Panc1 (cell line): ENCODE data around the gene DHRS13. TPM values are rescaled to one million over a fixed set of nuclear protein-coding genes. Genes with fewer than 3 reads are reported as not detected.
A peak's percentile ranks its signal among the peaks of the same experiment; 100 is the strongest.

ENCODE experiments used
- ATAC-seq: fragments of 200-7000 bp; cut with Tn5 transposase; 2 replicates; pipeline ENCODE4 v1.9.1; 2020; ENCODE audit warnings: mild to moderate bottlenecking, moderate library complexity
- BruUV-seq: library from RNA; stranded (reverse); fragments of 400-500 nt; replicated peaks from 2 replicates; lab custom pipeline; 2021; lab: Mats Ljungman, UMichigan
- CTCF ChIA-PET: fragments of 300-600 bp; sonication (Branson Sonifier 250); formaldehyde crosslinking; loops from one replicate; lab custom pipeline; 2022; ENCODE audit warnings: antibody characterized with exemption; lab: Charles Lee
- POLR2A ChIA-PET: fragments of 300-600 bp; sonication (Branson Sonifier 250); formaldehyde crosslinking; loops from one replicate; lab custom pipeline; 2022; ENCODE audit warnings: antibody characterized with exemption; lab: Charles Lee
- DNase-seq: peaks from one replicate; pipeline ENCODE4 v3.0.0-alpha.2; 2010; ENCODE audit warnings: low read depth, low spot score
- H3K27ac ChIP-seq: 2 replicates; pipeline ENCODE4 v1.5.1; 2011; ENCODE audit warnings: mild to moderate bottlenecking, low read length, inconsistent platforms
- H3K27me3 ChIP-seq: fragments of 200-500 bp; sonication (Bioruptor generic); 2 replicates; pipeline ENCODE4 v1.6.0; 2014; ENCODE audit warnings: low read length, inconsistent platforms; ENCODE audit not compliant: control insufficient read depth, insufficient read depth
- H3K36me3 ChIP-seq: fragments of 200-500 bp; sonication (Bioruptor generic); 2 replicates; pipeline ENCODE4 v1.5.1; 2014; ENCODE audit warnings: inconsistent platforms, mild to moderate bottlenecking, low read length, moderate library complexity; ENCODE audit not compliant: control insufficient read depth, insufficient read depth
- H3K4me1 ChIP-seq: 2 replicates; pipeline ENCODE4 v1.5.1; 2011; ENCODE audit warnings: inconsistent platforms, mild to moderate bottlenecking, low read length, moderate library complexity; ENCODE audit not compliant: control insufficient read depth, insufficient read depth
- H3K4me3 ChIP-seq, 2 experiments: 2 replicates each; pipeline ENCODE4 v1.5.1; 2011 to 2012; ENCODE audit warnings: low read depth in 2 of 2, low read length in 2 of 2, mild to moderate bottlenecking in 2 of 2, inconsistent platforms in 1 of 2, moderate library complexity in 1 of 2
- H3K9me3 ChIP-seq: fragments of 200-500 bp; sonication (Bioruptor generic); 2 replicates; pipeline ENCODE4 v1.5.1; 2014; ENCODE audit warnings: low read depth, mild to moderate bottlenecking, inconsistent platforms, low read length, moderate library complexity; ENCODE audit not compliant: control insufficient read depth, insufficient read depth
- POLR2AphosphoS5 ChIP-seq: IDR thresholded peaks from 2 replicates; pipeline ENCODE4 v1.6.1; 2012; ENCODE audit warnings: mild to moderate bottlenecking, low read depth, low read length, moderate library complexity
- REST ChIP-seq, 2 experiments: IDR thresholded peaks; 2 replicates each; pipeline ENCODE4 v1.6.1; 2011 to 2012; ENCODE audit warnings: low read depth in 2 of 2, control low read depth in 1 of 2, low read length in 1 of 2, mild to moderate bottlenecking in 1 of 2, moderate library complexity in 1 of 2; ENCODE audit not compliant: insufficient read depth in 1 of 2
- SIN3A ChIP-seq: IDR thresholded peaks from 2 replicates; pipeline ENCODE4 v1.6.1; 2012; ENCODE audit warnings: low read depth, mild to moderate bottlenecking, low read length, moderate library complexity, borderline replicate concordance; ENCODE audit not compliant: insufficient read depth
- TCF7L2 ChIP-seq: IDR thresholded peaks from 2 replicates; pipeline ENCODE4 v1.6.1; 2011; ENCODE audit warnings: mild to moderate bottlenecking, low read depth, low read length, inconsistent platforms
- in situ Hi-C: cut with HindIII; loops from 2 replicates; pipeline ENCODE4 v1.10.0; 2016; ENCODE audit warnings: low sequenced_read_pairs, low pct_unique_long_range_greater_than_20kb
- intact Hi-C: fragments of 100-400 bp; cut with micrococcal nuclease; formaldehyde crosslinking; loops from one replicate; pipeline ENCODE4 v1.10.0; 2022; ENCODE audit not compliant: unreplicated experiment
- total RNA-seq: library from RNA; stranded (reverse); gene quantifications from one replicate; pipeline ENCODE4 v1.2.1, GENCODE V29; 2021; ENCODE audit not compliant: unreplicated experiment
- TF ChIP-seq, protein P1 (sequence below): fragments of 450-650 bp; IDR thresholded peaks from 2 replicates; pipeline ENCODE4 v1.5.1; 2017; ENCODE audit warnings: mild to moderate bottlenecking

The DHRS13 gene
- total RNA-seq, 1 experiment from 2014 or later = 5.2 TPM

DNA sequence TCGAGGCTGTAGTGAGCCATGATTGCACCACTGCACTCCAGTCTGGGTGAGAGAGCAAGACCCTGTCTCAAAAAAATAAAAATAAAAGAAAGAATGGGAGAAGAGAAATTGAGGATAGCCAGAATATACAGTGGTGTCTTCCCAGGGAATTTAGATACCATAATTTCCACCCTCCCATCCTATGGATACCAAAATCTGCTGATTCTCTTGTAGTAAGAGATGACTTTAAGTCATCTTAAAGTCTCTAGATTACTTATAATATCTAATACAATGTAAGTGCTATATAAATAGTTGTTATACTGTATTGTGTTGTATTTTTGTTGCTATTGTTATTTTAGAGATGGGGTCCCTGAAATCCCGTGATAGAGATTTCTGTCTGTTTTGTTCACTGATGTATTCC is 49.6 kb downstream of the DHRS13 start:
- in situ Hi-C loops = no loop called here
- no TSS peak for BruUV-seq
- ATAC-seq = no peak
- TF ChIP-seq REST (IDR thresholded peaks at IDR 0.05; ENCODE audit: insufficient read depth in 1 of 2, low read depth in 2 of 2, low read length in 1 of 2) = no peak
- no peak for TF ChIP-seq SIN3A
- TF ChIP-seq, protein P1, sequence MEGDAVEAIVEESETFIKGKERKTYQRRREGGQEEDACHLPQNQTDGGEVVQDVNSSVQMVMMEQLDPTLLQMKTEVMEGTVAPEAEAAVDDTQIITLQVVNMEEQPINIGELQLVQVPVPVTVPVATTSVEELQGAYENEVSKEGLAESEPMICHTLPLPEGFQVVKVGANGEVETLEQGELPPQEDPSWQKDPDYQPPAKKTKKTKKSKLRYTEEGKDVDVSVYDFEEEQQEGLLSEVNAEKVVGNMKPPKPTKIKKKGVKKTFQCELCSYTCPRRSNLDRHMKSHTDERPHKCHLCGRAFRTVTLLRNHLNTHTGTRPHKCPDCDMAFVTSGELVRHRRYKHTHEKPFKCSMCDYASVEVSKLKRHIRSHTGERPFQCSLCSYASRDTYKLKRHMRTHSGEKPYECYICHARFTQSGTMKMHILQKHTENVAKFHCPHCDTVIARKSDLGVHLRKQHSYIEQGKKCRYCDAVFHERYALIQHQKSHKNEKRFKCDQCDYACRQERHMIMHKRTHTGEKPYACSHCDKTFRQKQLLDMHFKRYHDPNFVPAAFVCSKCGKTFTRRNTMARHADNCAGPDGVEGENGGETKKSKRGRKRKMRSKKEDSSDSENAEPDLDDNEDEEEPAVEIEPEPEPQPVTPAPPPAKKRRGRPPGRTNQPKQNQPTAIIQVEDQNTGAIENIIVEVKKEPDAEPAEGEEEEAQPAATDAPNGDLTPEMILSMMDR = no peak
- TF ChIP-seq POLR2AphosphoS5 = no peak
- no peak for TF ChIP-seq TCF7L2
- H3K4me1 ChIP-seq = peaks cover 9% of the 10 kb centered on the region
- H3K36me3 ChIP-seq = peaks cover 3% of the 10 kb centered on the region; the same call in 1 of the 2 replicates
- CTCF ChIA-PET = no interaction called here
- H3K9me3 ChIP-seq = no peaks in the 10 kb centered on the region
- no peak for DNase-seq
- no peak overlapping the region for H3K27ac ChIP-seq
- H3K27me3 ChIP-seq = no peaks in the 10 kb centered on the region
- intact Hi-C loops = no loop called here
- POLR2A ChIA-PET = interaction anchor here (0.7 kb wide), 1 partner anchor 1314 kb away, joined by 7 read pairs; no protein-coding TSS in a partner anchor
- no peak overlapping the region for H3K4me3 ChIP-seq

- no peaks in the 10 kb centered on the region for H3K4me1 ChIP-seq
- no TSS peak for BruUV-seq
- DNase-seq (no peak), ATAC-seq (peak; percentile 67)
- ChIA-PET CTCF (interaction anchor here (0.5 to 0.6 kb wide), 3 partner anchors 30 to 1975 kb away, joined by 4 to 8 read pairs (median 5); partner anchors contain the start of gene CRLF3), POLR2A (interaction anchor here (0.6 kb wide), 1 partner anchor 39 kb away, joined by 4 read pairs; no protein-coding TSS in a partner anchor)
- intact Hi-C loops (loop anchor here (10.0 kb wide), 1 partner anchor 56 kb away; the partner anchor contains the start of gene DHRS13), in situ Hi-C loops (no loop called here)
- H3K36me3 ChIP-seq = no peaks in the 10 kb centered on the region
- no peaks in the 10 kb centered on the region for H3K27me3 ChIP-seq
- no peak overlapping the region for H3K4me3 ChIP-seq
- H3K9me3 ChIP-seq = no peaks in the 10 kb centered on the region
- TF ChIP-seq, protein P1 = no peak
- TF ChIP-seq POLR2AphosphoS5 (no peak), REST (IDR thresholded peaks at IDR 0.05; ENCODE audit: insufficient read depth in 1 of 2, low read depth in 2 of 2, low read length in 1 of 2) (no peak), SIN3A (no peak), TCF7L2 (no peak)
- H3K27ac ChIP-seq = no peak overlapping the region
Observed at GRCh38 chr17:28849281-28849680, 53.6 kb downstream of the DHRS13 start.
